IMR-90 (cell line): ENCODE data around the gene PMM2. TPM values are rescaled to one million over a fixed set of nuclear protein-coding genes. Genes with fewer than 3 reads are reported as not detected.

Experiments used
- ATAC-seq: fragments of 200-7000 bp; cut with Tn5 transposase; 2 replicates; pipeline ENCODE4 v1.9.1; 2020; ENCODE audit warnings: low read depth, mild to moderate bottlenecking, moderate library complexity
- BruUV-seq: library from RNA; stranded (reverse); fragments of 400-500 nt; replicated peaks from 2 replicates; lab custom pipeline; 2021; lab: Mats Ljungman, UMichigan
- CTCF ChIA-PET: fragments of 300-600 bp; formaldehyde crosslinking; extraction: SDS; loops from one replicate; lab custom pipeline; 2021; ENCODE audit warnings: antibody characterized with exemption; lab: Yijun Ruan, JAX
- POLR2A ChIA-PET: fragments of 300-600 bp; sonication (Branson Sonifier 250); formaldehyde crosslinking; loops from one replicate; lab custom pipeline; 2022; ENCODE audit warnings: antibody characterized with exemption; ENCODE audit not compliant: unreplicated experiment; lab: Charles Lee
- DNase-seq: peaks from one replicate; pipeline ENCODE4 v3.0.0; 2013
- H2AFZ ChIP-seq: replicated peaks from 2 replicates; pipeline ENCODE3; 2013; ENCODE audit warnings: low read length, mild to moderate bottlenecking; ENCODE audit not compliant: poor library complexity
- H2AK5ac ChIP-seq: 2 replicates; pipeline ENCODE4 v1.6.1; 2013; ENCODE audit warnings: low read depth, low read length, inconsistent platforms
- H2AK9ac ChIP-seq: replicated peaks from 2 replicates; pipeline ENCODE3; 2013; ENCODE audit warnings: mild to moderate bottlenecking, low read depth, low read length, moderate library complexity; ENCODE audit not compliant: poor library complexity
- H2BK120ac ChIP-seq: 2 replicates; pipeline ENCODE4 v1.6.1; 2013; ENCODE audit warnings: low read depth, low read length, inconsistent platforms
- H2BK15ac ChIP-seq: 3 replicates; pipeline ENCODE4 v1.6.1; 2013; ENCODE audit warnings: low read depth, low read length, inconsistent platforms
- H2BK20ac ChIP-seq: 2 replicates; pipeline ENCODE4 v1.6.1; 2013; ENCODE audit warnings: low read depth, mild to moderate bottlenecking, inconsistent platforms, low read length, moderate library complexity
- H2BK5ac ChIP-seq: 2 replicates; pipeline ENCODE4 v1.6.1; 2013; ENCODE audit warnings: mild to moderate bottlenecking, low read depth, low read length, inconsistent platforms; ENCODE audit not compliant: poor library complexity, severe bottlenecking
- H3K14ac ChIP-seq: replicated peaks from 2 replicates; pipeline ENCODE4 v1.6.1; 2013; ENCODE audit warnings: low read depth, low read length, inconsistent platforms
- H3K18ac ChIP-seq: 2 replicates; pipeline ENCODE4 v1.6.1; 2013; ENCODE audit warnings: low read depth, low read length, control low read depth
- H3K23ac ChIP-seq: 2 replicates; pipeline ENCODE4 v1.6.1; 2013; ENCODE audit warnings: low read depth, low read length, inconsistent platforms
- H3K27ac ChIP-seq: 2 replicates; pipeline ENCODE4 v1.5.1; 2013; ENCODE audit warnings: mild to moderate bottlenecking, control low read depth, low read length; ENCODE audit not compliant: insufficient read depth
- H3K27me3 ChIP-seq: 2 replicates; pipeline ENCODE4 v1.6.1; 2013; ENCODE audit warnings: low read length; ENCODE audit not compliant: control insufficient read depth, insufficient read depth
- H3K36me3 ChIP-seq: 2 replicates; pipeline ENCODE4 v1.6.1; 2013; ENCODE audit warnings: low read length, mixed read lengths; ENCODE audit not compliant: control insufficient read depth, insufficient read depth
- H3K4ac ChIP-seq: 2 replicates; pipeline ENCODE4 v1.6.1; 2013; ENCODE audit warnings: low read depth, low read length, inconsistent platforms
- H3K4me1 ChIP-seq: 2 replicates; pipeline ENCODE4 v1.6.1; 2013; ENCODE audit warnings: low read length, mixed read lengths; ENCODE audit not compliant: control insufficient read depth, insufficient read depth
- H3K4me2 ChIP-seq: 2 replicates; pipeline ENCODE4 v1.6.1; 2013; ENCODE audit warnings: low read depth, mild to moderate bottlenecking, control low read depth, low read length, moderate library complexity
- H3K4me3 ChIP-seq: 2 replicates; pipeline ENCODE4 v1.5.1; 2013; ENCODE audit warnings: low read depth, mild to moderate bottlenecking, control low read depth, low read length, moderate library complexity; ENCODE audit not compliant: insufficient read depth
- H3K56ac ChIP-seq: 2 replicates; pipeline ENCODE4 v1.6.1; 2013; ENCODE audit warnings: low read length, inconsistent platforms; ENCODE audit not compliant: insufficient read depth; ENCODE audit errors: extremely low read depth
- H3K79me1 ChIP-seq, 2 experiments: 2 replicates each; pipeline ENCODE4 v1.6.1; 2013; ENCODE audit warnings: low read length in 2 of 2, inconsistent platforms in 1 of 2, low read depth in 1 of 2
- H3K9ac ChIP-seq: 2 replicates; pipeline ENCODE4 v1.6.1; 2013; ENCODE audit warnings: low read depth, low read length, control low read depth
- H3K9me1 ChIP-seq: 2 replicates; pipeline ENCODE4 v1.6.1; 2013; ENCODE audit warnings: low read length, inconsistent platforms; ENCODE audit not compliant: insufficient read depth
- H3K9me3 ChIP-seq: 2 replicates; pipeline ENCODE4 v1.6.1; 2013; ENCODE audit warnings: low read length; ENCODE audit not compliant: control insufficient read depth, insufficient read depth
- H4K20me1 ChIP-seq: 2 replicates; pipeline ENCODE4 v1.6.1; 2013; ENCODE audit warnings: low read length, inconsistent platforms; ENCODE audit not compliant: insufficient read depth
- H4K5ac ChIP-seq: 2 replicates; pipeline ENCODE4 v1.6.1; 2013; ENCODE audit warnings: mild to moderate bottlenecking, low read depth, low read length, control low read depth
- H4K8ac ChIP-seq, 2 experiments: 2 replicates each; pipeline ENCODE4 v1.6.1; 2013; ENCODE audit warnings: low read depth in 2 of 2, low read length in 2 of 2, control low read depth in 1 of 2, inconsistent platforms in 1 of 2
- H4K91ac ChIP-seq: 2 replicates; pipeline ENCODE4 v1.6.1; 2013; ENCODE audit warnings: low read depth, low read length, inconsistent platforms; ENCODE audit not compliant: insufficient read depth
- CEBPB ChIP-seq: IDR thresholded peaks from 2 replicates; pipeline ENCODE4 v1.6.1; 2012; ENCODE audit warnings: low read depth, low read length, improper control_type of control experiment
- CTCF ChIP-seq: conservative IDR thresholded peaks from 2 replicates; pipeline ENCODE4 v1.5.1; 2012; ENCODE audit warnings: mild to moderate bottlenecking, low read depth, low read length, improper control_type of control experiment
- FOS ChIP-seq: fragments of 150-350 bp; IDR thresholded peaks from 2 replicates; pipeline ENCODE4 v1.6.1; 2016; ENCODE audit warnings: low read depth, low read length
- MAFK ChIP-seq: IDR thresholded peaks from 2 replicates; pipeline ENCODE4 v1.6.1; 2012; ENCODE audit warnings: low read depth, low read length, improper control_type of control experiment
- MAZ ChIP-seq: IDR thresholded peaks from 2 replicates; pipeline ENCODE4 v1.6.1; 2012; ENCODE audit warnings: low read depth, mild to moderate bottlenecking, low read length, improper control_type of control experiment, moderate library complexity, borderline replicate concordance
- MXI1 ChIP-seq: IDR thresholded peaks from 2 replicates; pipeline ENCODE4 v1.6.1; 2012; ENCODE audit warnings: low read depth, mild to moderate bottlenecking, low read length, moderate library complexity, borderline replicate concordance
- NFE2L2 ChIP-seq: fragments of 150-350 bp; IDR thresholded peaks from 2 replicates; pipeline ENCODE4 v1.6.1; 2016; ENCODE audit warnings: low read depth, mild to moderate bottlenecking, low read length
- POLR2A ChIP-seq: IDR thresholded peaks from 2 replicates; pipeline ENCODE4 v1.6.1; 2012; ENCODE audit warnings: mild to moderate bottlenecking, low read depth, low read length
- RAD21 ChIP-seq: IDR thresholded peaks from 2 replicates; pipeline ENCODE4 v1.6.1; 2012; ENCODE audit warnings: low read length, improper control_type of control experiment
- RCOR1 ChIP-seq: IDR thresholded peaks from 2 replicates; pipeline ENCODE4 v1.6.1; 2012; ENCODE audit warnings: mild to moderate bottlenecking, low read length, improper control_type of control experiment; ENCODE audit not compliant: insufficient replicate concordance
- RFX5 ChIP-seq: IDR thresholded peaks from 2 replicates; pipeline ENCODE4 v1.8.0; 2012; ENCODE audit warnings: low read depth, mild to moderate bottlenecking, low read length, moderate library complexity
- WGBS, 2 experiments: methylation state at CpG; one replicate each; pipeline versions ENCODE4 v1.1.5 to v1.1.7; 2013; ENCODE audit warnings: missing lambda C conversion rate in 2 of 2; ENCODE audit not compliant: insufficient read length in 1 of 2; ENCODE audit errors: extremely low coverage in 2 of 2; 5-methylcytosine and 5-hydroxymethylcytosine counted together
- dilution Hi-C: fragments of 300-500 bp; cut with HindIII; formaldehyde crosslinking; loops from one replicate; pipeline ENCODE4 v1.14.3; 2018; ENCODE audit warnings: low sequenced_read_pairs; ENCODE audit not compliant: unreplicated experiment
- in situ Hi-C: fragments of 300-500 bp; cut with MboI; formaldehyde crosslinking; loops from 3 replicates; pipeline ENCODE4 v1.14.3; 2019; ENCODE audit warnings: low sequenced_read_pairs, inconsistent platforms, mixed read lengths
- intact Hi-C: fragments of 100-400 bp; cut with micrococcal nuclease; formaldehyde crosslinking; loops from 2 replicates; pipeline ENCODE4 v1.10.0; 2022
- polyA plus RNA-seq, 3 experiments: library from polyadenylated mRNA; depleted of rRNA; stranded (reverse); fragments of >200 nt; gene quantifications; 2 replicates each; pipeline ENCODE4 v1.2.3, GENCODE V29; 2012; ENCODE audit warnings: low replicate concordance in 1 of 3
- total RNA-seq: library from RNA; depleted of rRNA; stranded (reverse); fragments of >200 nt; gene quantifications from 2 replicates; pipeline ENCODE4 v1.2.3, GENCODE V29; 2012
- TF ChIP-seq, protein P1 (sequence below): fragments of 150-350 bp; IDR thresholded peaks from 2 replicates; pipeline ENCODE4 v1.6.1; 2016; ENCODE audit warnings: low read depth, mild to moderate bottlenecking, low read length, moderate library complexity, borderline replicate concordance

Gene PMM2
- total and polyA plus RNA-seq, 2 of the 4 experiments (the other 2 are of a cell fraction) = 25.8 to 38.9 TPM

- in situ Hi-C loops = no loop called here
- POLR2A ChIA-PET = no interaction called here
- Histone ChIP-seq H3K27ac (no peak overlapping the region), H3K4me2 (no peak overlapping the region), H3K36me3 (peaks cover 35% of the 10 kb centered on the region), H3K4me3 (no peak overlapping the region), H3K9ac (no peak overlapping the region), H3K23ac (no peak overlapping the region), H4K20me1 (peaks cover 11% of the 10 kb centered on the region), H2BK5ac (no peak overlapping the region), H2BK20ac (no peak overlapping the region), H3K9me3 (no peaks in the 10 kb centered on the region), H3K4me1 (peaks cover 2% of the 10 kb centered on the region; the same call in 1 of the 2 replicates), H3K4ac (no peak overlapping the region), H3K27me3 (no peaks in the 10 kb centered on the region), H2BK120ac (no peak overlapping the region), H3K18ac (no peak overlapping the region), H2AFZ (no peak overlapping the region), H4K5ac (no peak overlapping the region), H3K79me1 (peaks cover 22 to 58% of the 10 kb centered on the region in 2 experiments), H3K9me1 (peaks cover 9% of the 10 kb centered on the region; the same call in 1 of the 2 replicates), H2AK9ac (no peak overlapping the region), H3K56ac (no peak overlapping the region), H4K91ac (no peak overlapping the region), H4K8ac (no peak overlapping the region), H2AK5ac (no peak overlapping the region), H2BK15ac (no peak overlapping the region), H3K14ac (no peak overlapping the region)
- no CpG with 5 or more reads among the region's 3 CpGs for WGBS, 2 experiments
- dilution Hi-C loops = no loop called here
- TF ChIP-seq CEBPB (no peak), POLR2A (no peak), MAZ (no peak), RCOR1 (no peak), NFE2L2 (no peak), RAD21 (no peak), MXI1 (no peak), FOS (no peak), RFX5 (no peak), CTCF (no peak), MAFK (no peak)
- TF ChIP-seq, protein P1, sequence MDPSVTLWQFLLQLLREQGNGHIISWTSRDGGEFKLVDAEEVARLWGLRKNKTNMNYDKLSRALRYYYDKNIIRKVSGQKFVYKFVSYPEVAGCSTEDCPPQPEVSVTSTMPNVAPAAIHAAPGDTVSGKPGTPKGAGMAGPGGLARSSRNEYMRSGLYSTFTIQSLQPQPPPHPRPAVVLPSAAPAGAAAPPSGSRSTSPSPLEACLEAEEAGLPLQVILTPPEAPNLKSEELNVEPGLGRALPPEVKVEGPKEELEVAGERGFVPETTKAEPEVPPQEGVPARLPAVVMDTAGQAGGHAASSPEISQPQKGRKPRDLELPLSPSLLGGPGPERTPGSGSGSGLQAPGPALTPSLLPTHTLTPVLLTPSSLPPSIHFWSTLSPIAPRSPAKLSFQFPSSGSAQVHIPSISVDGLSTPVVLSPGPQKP = no peak
- ATAC-seq (no peak), DNase-seq (no peak)
- intact Hi-C loops = no loop called here
- no TSS peak for BruUV-seq
- CTCF ChIA-PET = interaction anchor here (1.1 kb wide), 1 partner anchor 58 kb away, joined by 4 read pairs; no protein-coding TSS in a partner anchor
Observed at GRCh38 chr16:8822403-8822802, 24.8 kb downstream of the PMM2 start.
